Heart right ventricle (tissue), 16 donors: ENCODE data around the gene GNLY. TPM values are rescaled to one million over a fixed set of nuclear protein-coding genes. Genes with fewer than 3 reads are reported as not detected.
A peak's percentile ranks its signal among the peaks of the same experiment; 100 is the strongest.

Experiments
- ATAC-seq, 8 donors: fragments of 200-7000 bp; cut with Tn5 transposase; one replicate each; pipeline ENCODE4 v1.9.1; 2020; ENCODE audit warnings: mild to moderate bottlenecking in 8 of 8, moderate library complexity in 8 of 8, moderate number of reproducible peaks in 1 of 8
- DNase-seq, 2 donors: peaks; one replicate each; pipeline ENCODE4 v3.0.0-alpha.2; 2020
- H3K27ac ChIP-seq, 10 donors: fragments of 200-600 bp; sonication (generic) in 2 of 10; one replicate each; pipeline versions ENCODE4 v1.5.0 to v1.8.0; 2020 to 2022; ENCODE audit warnings: mild to moderate bottlenecking in 3 of 10
- H3K27me3 ChIP-seq, 7 donors: fragments of 200-600 bp; one replicate each; pipeline ENCODE4 v1.8.0; 2021 to 2022; ENCODE audit warnings: mild to moderate bottlenecking in 2 of 7
- H3K36me3 ChIP-seq, 9 donors: fragments of 200-600 bp; sonication (generic) in 1 of 9; one replicate each; pipeline versions ENCODE4 v1.5.0 to v1.8.0; 2020 to 2022; ENCODE audit warnings: mild to moderate bottlenecking in 2 of 9
- H3K4me1 ChIP-seq, 9 donors: fragments of 200-600 bp; sonication (generic) in 1 of 9; one replicate each; pipeline versions ENCODE4 v1.5.0 to v1.8.0; 2020 to 2022; ENCODE audit warnings: mild to moderate bottlenecking in 4 of 9
- H3K4me3 ChIP-seq, 10 donors: fragments of 200-600 bp; sonication (generic) in 2 of 10; one replicate each; pipeline versions ENCODE4 v1.5.0 to v1.8.0; 2020 to 2022; ENCODE audit warnings: mild to moderate bottlenecking in 7 of 10, moderate library complexity in 2 of 10
- H3K9me3 ChIP-seq, 11 donors: fragments of 200-600 bp in 10 of 11; sonication (generic) in 2 of 11; one replicate each; pipeline versions ENCODE4 v1.5.0 to v1.8.0; 2013 to 2022; ENCODE audit warnings: mild to moderate bottlenecking in 2 of 11, control low read depth in 1 of 11, moderate library complexity in 1 of 11
- CTCF ChIP-seq, 9 donors: fragments of 200-600 bp; sonication (generic) in 2 of 9; IDR thresholded peaks; one replicate each; pipeline versions ENCODE4 v1.5.0 to v1.8.0; 2021 to 2022; ENCODE audit warnings: antibody characterized with exemption in 9 of 9, mild to moderate bottlenecking in 5 of 9, moderate library complexity in 1 of 9
- WGBS, 2 donors: extraction: QIAGEN DNeasy Blood & Tissue Kit; methylation state at CpG; one replicate each; pipeline ENCODE4 v1.1.7; 2013; ENCODE audit warnings: inconsistent platforms in 1 of 2; 5-methylcytosine and 5-hydroxymethylcytosine counted together
- intact Hi-C, 10 donors: fragments of 100-400 bp; cut with DNase I; formaldehyde crosslinking; loops; one replicate each; pipeline versions ENCODE4 v1.11.1 to v1.14.2; 2022
- polyA plus RNA-seq, 2 donors: library from polyadenylated mRNA; stranded (reverse); fragments of 200-250 nt; gene quantifications; one replicate each; pipeline ENCODE4 v1.2.3, GENCODE V29; 2013
- total RNA-seq, 10 donors: library from RNA; stranded (reverse); fragmentation: NEBNext Ultra II Directional in 3 of 10; extraction: Animal tissue kit (Norgen Biotek cat#: 25700) in 3 of 10; gene quantifications; one replicate each; pipeline versions ENCODE4 v1.2.1 to v1.2.4, GENCODE V29; 2021 to 2023
- donor health status: Arrhythmogenic right ventricular cardiomyopathy.
- donor health status: ischemic (EF 13 %, LVEDD 7.1; RV severe dilation, severe dysfunction).
- donor health status: healthy with polysubstance abuse.
- donor health status: DM: no; HTN: yes; CAD: no.
- donor health status: DM: no; HTN: no; CAD: no.
- donor health status: ischemic (EF 25% LVEDD 6.9; RV normal size, moderate dysfunction).
- donor health status: ischemic (EF 25% LVEDD 5.7; RV mildly dilated, moderate dysfunction).
- donor health status: healthy.
- donor health status: DM: yes; HTN: yes; CAD: no.
- donor health status: Ischemic cardiomyopathy.
- donor health status: ischemic (EF 35%, LVEDD 5.7; RV mildly dilated, moderate dysfunction).
- donor health status: nonischemic (EF 11% LVEDD 7.7; RV severe dilation, severe dysfunction).
- donor health status: DM: yes; HTN: yes; CAD: no.
- donor health status: PGD.
- donor health status: ischemic (EF 29% LVEDD 5.4; RV normal size, mild dysfunction).
- donor health status: nonischemic (EF 23%, LVEDD 6.1; RV moderate dilation, normal function).

GNLY gene
- total and polyA plus RNA-seq, 12 donors, result 0.17 to 43.2 (median 1.2) TPM

GRCh38 chr2:85740193-85740592, 46.0 kb downstream of the GNLY start:
- Histone ChIP-seq H3K4me1 (peaks cover 41 to 78% (median 53%) of the 10 kb centered on the region in 9 donors), H3K9me3 (peaks cover 0 to 5% (median 0%) of the 10 kb centered on the region in 11 donors), H3K27me3 (no peaks in the 10 kb centered on the region), H3K36me3 (no peaks in the 10 kb centered on the region), H3K4me3 (no peak overlapping the region), H3K27ac (peak overlapping the region in 8 of 10 donors; percentile 87 to 98 (median 90))
- 84 to 85% methylated on average over 4 of the region's 4 CpGs for WGBS, 2 donors
- TF ChIP-seq CTCF (IDR thresholded peaks at IDR 0.05), result no peak
- no peak for ATAC-seq
- intact Hi-C loops, result loop anchor here in 1 of 10 donors (10.0 kb wide), 1 partner anchor 335 kb away; no protein-coding TSS in a partner anchor
- no peak for DNase-seq

- WGBS, 2 donors, result 55 to 58% methylated on average over 9 of the region's 9 CpGs
- H3K27ac ChIP-seq, result peak overlapping the region; percentile 82 to 98 (median 90)
- H3K36me3 ChIP-seq, result no peaks in the 10 kb centered on the region
- H3K9me3 ChIP-seq, result peaks cover 0 to 5% (median 0%) of the 10 kb centered on the region in 11 donors
- TF ChIP-seq CTCF (IDR thresholded peaks at IDR 0.05), result no peak
- H3K4me1 ChIP-seq, result peaks cover 45 to 89% (median 64%) of the 10 kb centered on the region in 9 donors
- intact Hi-C loops, result loop anchor here in 1 of 10 donors (10.0 kb wide), 1 partner anchor 333 kb away; no protein-coding TSS in a partner anchor
- no peak overlapping the region for H3K4me3 ChIP-seq
- ATAC-seq (peak in 7 of 8 donors; percentile 10 to 54 (median 28)), DNase-seq (peak in 1 of 2 donors; percentile 46)
- no peaks in the 10 kb centered on the region for H3K27me3 ChIP-seq
Measured at GRCh38 chr2:85741211-85741832, 47.2 kb downstream of the GNLY start.

- H3K4me1 ChIP-seq, result peaks cover 46 to 88% (median 64%) of the 10 kb centered on the region in 9 donors
- peaks cover 0 to 5% (median 0%) of the 10 kb centered on the region in 11 donors for H3K9me3 ChIP-seq
- no peaks in the 10 kb centered on the region for H3K27me3 ChIP-seq
- no peak overlapping the region for H3K4me3 ChIP-seq
- intact Hi-C loops, result loop anchor here in 1 of 10 donors (10.0 kb wide), 1 partner anchor 333 kb away; no protein-coding TSS in a partner anchor
- ATAC-seq (peak; percentile 24 to 75 (median 56)), DNase-seq (peak; percentile 51 to 67)
- H3K36me3 ChIP-seq, result no peaks in the 10 kb centered on the region
- H3K27ac ChIP-seq, result peak overlapping the region; percentile 82 to 98 (median 90)
- 18 to 20% methylated on average over 19 of the region's 19 CpGs for WGBS, 2 donors
- TF ChIP-seq CTCF (IDR thresholded peaks at IDR 0.05), result no peak
Measured at GRCh38 chr2:85741833-85742455, 47.8 kb downstream of the GNLY start.

- peaks cover 41 to 85% (median 62%) of the 10 kb centered on the region in 9 donors for H3K4me1 ChIP-seq
- no peaks in the 10 kb centered on the region for H3K27me3 ChIP-seq
- intact Hi-C loops, result loop anchor here in 1 of 10 donors (10.0 kb wide), 1 partner anchor 331 kb away; no protein-coding TSS in a partner anchor
- 36 to 42% methylated on average over 10 of the region's 10 CpGs for WGBS, 2 donors
- H3K9me3 ChIP-seq, result peaks cover 0 to 5% (median 0%) of the 10 kb centered on the region in 11 donors
- ATAC-seq, result peak in 3 of 8 donors; percentile 8 to 41 (median 16)
- no peaks in the 10 kb centered on the region for H3K36me3 ChIP-seq
- H3K4me3 ChIP-seq, result peak overlapping the region in 1 of 10 donors; percentile 27
- no peak for TF ChIP-seq CTCF (IDR thresholded peaks at IDR 0.05)
- DNase-seq, result no peak
- H3K27ac ChIP-seq, result peak overlapping the region; percentile 44 to 98 (median 81)
Measured at GRCh38 chr2:85743304-85743978, 49.3 kb downstream of the GNLY start.
